ENCODE results near the gene FSTL3.
A peak's percentile ranks its signal among the peaks of the same experiment; 100 is the strongest.
"Not testable (repeated sequence)": the region's sequence is repeated elsewhere in the genome, so short reads cannot be mapped to it uniquely, and the experiment has no call there.

FSTL3 gene

DNA sequence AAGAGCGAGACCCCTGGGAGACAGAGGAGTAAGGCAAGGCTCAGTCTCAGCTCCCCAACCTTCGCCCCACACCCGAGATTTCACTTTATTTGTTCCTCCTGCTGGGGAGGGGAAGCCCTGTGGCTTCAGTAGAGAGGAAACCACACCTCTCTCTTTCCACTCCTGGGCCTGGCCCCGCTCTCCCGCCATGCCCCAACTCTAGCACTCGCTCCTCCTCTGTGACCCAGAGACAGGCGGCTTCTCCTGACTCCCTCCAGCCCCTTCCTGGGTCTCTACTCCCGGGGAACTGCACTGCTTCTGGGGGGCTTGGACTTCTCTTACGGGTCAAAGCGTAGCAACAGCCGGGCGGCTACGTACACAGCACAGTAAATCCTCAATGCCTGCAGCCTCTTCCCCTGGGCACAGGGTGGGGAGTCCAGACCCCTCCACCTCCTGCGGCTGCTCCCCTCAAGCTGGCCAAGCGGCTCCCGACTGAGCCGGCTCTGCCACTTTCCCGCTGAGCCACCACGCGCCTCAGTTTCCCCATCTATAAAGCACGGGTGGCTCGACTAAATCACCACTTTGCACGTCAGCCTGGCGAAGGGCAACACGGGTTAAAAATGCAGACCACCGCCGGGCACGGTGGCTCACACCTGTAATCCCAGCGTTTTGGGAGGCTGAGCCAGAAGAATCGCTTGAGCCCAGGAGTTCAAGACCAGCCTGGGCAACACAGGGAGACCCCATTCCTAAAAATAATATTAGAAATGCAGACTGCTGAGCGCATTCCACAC is 14.6 kb upstream of the FSTL3 start:
- peak; percentile 61 to 64 for DNase-seq

DNA sequence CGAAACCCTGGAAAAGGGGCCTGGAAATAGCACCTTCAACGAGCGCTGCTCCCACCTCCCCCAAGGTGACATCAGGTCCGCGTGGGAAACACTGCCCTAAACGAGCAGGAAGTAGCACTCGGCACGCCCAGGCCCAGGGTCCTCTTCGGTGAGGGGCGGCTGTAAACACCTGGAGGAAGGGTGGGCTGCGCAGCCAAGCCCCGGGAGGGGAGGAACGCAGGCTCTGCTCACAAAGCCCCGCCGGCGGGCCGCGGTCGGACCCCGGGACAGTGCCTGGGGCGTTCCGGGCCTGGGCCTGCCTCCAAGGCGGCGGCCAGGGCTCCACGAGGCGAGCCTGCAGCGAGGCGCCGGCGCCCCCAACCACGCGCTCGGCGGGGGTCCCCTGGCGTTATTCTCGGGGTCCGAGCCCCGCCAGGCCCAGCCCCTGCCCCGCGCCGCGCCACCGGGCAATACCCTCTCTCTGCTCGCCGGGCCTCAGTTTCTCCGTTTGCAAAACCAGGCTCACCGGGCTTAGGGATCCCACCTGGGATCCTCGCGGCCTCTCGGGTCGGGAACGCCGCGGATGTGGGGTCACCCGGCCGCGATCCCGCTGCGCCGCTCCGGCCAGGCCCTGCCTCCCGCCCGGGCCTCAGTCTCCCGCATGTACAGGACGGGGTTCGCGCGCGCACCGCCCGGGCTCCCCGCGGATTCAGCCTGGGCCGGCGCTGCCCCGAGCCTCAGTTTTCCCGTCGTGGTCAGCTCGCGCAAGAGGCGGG is 13.8 kb upstream of the FSTL3 start:
- DNase-seq = peak; percentile 66 to 78

- DNase-seq = peak; percentile 90 to 99
Observed at GRCh38 chr19:662962-663681, 13.1 kb upstream of the FSTL3 start, which contains the start of gene RNF126. Gene RNF126 (minus strand): TSS chr19:663214. CDS start chr19:663121, 93 bp downstream.

GRCh38 chr19:663682-664117 is 12.5 kb upstream of the FSTL3 start:
- DNase-seq = no peak

- DNase-seq = peak; percentile 75 to 82
Observed at GRCh38 chr19:664913-665443, 11.2 kb upstream of the FSTL3 start.

- not testable (repeated sequence) for DNase-seq
Observed at GRCh38 chr19:666985-667573, 9.1 kb upstream of the FSTL3 start.

GRCh38 chr19:668675-669434 is 7.3 kb upstream of the FSTL3 start:
- not testable (repeated sequence) for DNase-seq

- no peak for DNase-seq
Observed at GRCh38 chr19:670609-671075, 5.5 kb upstream of the FSTL3 start.

DNA sequence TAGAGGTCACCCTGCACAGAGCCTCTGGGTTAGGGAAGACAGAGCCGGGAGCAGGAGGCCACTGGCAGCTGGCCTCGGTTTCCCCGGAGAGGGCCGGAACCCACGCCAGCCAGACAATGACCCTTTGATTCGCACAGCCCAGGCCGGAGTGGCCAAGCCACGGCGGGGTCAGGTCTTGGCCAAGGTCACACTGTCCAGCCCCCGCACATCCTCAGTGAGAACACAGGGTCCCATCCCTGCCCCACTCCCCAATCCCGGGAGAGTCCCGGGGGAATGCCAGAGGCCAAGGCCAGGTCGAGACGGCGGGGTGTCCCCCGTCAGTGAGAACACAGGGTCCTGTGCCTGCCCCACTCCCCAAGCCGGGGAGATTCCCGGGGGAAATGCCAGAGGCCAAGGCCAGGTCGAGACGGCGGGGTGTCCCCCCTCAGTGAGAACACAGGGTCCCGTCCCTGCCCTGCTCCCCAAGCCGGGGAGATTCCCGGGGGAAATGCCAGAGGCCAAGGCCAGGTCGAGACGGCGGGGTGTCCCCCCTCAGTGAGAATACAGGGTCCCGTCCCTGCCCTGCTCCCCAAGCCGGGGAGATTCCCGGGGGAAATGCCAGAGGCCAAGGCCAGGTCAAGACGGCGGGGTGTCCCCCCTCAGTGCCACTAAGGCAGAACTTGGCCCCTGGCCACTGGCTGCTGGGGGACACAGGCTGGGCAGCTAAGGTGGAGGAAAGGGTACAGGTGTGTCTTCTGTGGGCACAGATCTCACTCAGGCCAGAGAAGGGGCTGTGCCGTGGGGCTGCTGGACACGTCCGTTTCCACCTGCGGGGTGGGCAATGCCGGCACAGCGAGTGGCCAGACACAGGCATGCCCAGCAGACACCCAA is 1.7 kb upstream of the FSTL3 start:
- no peak for DNase-seq

- DNase-seq = no peak
Observed at GRCh38 chr19:676007-676338, 219 bp upstream of the FSTL3 start.

- DNase-seq = no peak
Observed at GRCh38 chr19:677201-677600, 1.0 kb downstream of the FSTL3 start.

DNA sequence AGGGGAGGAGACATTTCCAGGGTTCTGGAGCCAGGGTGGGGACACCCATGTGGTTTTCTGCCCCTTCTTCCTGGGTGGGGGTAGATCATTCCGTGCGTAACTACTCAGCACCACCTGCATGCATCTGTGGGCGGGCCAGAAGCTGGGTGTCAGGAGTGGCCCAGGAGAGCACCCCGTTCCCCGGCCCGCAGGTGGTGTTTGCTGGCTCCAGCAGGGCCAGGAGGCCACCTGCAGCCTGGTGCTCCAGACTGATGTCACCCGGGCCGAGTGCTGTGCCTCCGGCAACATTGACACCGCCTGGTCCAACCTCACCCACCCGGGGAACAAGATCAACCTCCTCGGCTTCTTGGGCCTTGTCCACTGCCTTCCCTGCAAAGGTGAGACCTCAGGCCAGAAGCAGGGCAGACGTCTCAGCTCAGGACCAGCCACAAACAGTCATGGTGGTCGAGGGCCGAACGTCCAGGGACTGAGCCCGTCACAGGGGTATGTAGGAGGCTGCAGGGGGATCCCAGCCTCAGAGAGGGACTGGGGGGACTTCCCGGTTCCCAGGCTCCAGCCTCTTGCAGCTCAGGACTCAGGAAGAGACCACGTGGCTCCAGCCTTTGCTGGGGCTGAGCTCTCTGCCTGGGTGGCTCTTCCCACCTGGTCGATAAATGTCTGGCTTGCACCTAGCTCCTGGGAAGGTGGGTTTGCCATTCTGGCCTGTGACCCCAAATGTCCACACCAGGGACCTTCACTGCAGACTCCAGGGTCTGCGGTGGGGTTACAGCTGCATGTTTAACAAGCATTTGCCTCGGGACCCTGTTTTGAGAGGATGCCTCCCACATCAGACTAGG is 1.6 kb downstream of the FSTL3 start:
- no peak for DNase-seq

GRCh38 chr19:678791-679388 is 2.7 kb downstream of the FSTL3 start:
- no peak for DNase-seq

- DNase-seq = peak in 1 of 2 experiments; percentile 42
Observed at GRCh38 chr19:679418-680286, 3.5 kb downstream of the FSTL3 start.

- peak; percentile 99 to 100 for DNase-seq
Observed at GRCh38 chr19:680287-681028, 4.3 kb downstream of the FSTL3 start.

GRCh38 chr19:681029-682019 is 5.1 kb downstream of the FSTL3 start:
- peak in 1 of 2 experiments; percentile 92 for DNase-seq
